HT-29 (cell line): ENCODE measurements around the gene RPL37. TPM values are rescaled to one million over a fixed set of nuclear protein-coding genes. Genes with fewer than 3 reads are reported as not detected.
"Not testable (repeated sequence)": the region's sequence is repeated elsewhere in the genome, so short reads cannot be mapped to it uniquely, and the experiment has no call there.

Source experiments
- DNase-seq: peaks from one replicate; pipeline ENCODE4 v3.0.0-alpha.2; 2015; ENCODE audit warnings: low spot score
- total RNA-seq: library from RNA; depleted of rRNA; stranded (reverse); fragments of >200 nt; shearing (Covaris generic); gene quantifications from 2 replicates; pipeline ENCODE4 v1.2.3, GENCODE V29; 2014

The RPL37 gene
- total RNA-seq, 1 experiment from 2014 or later: 2,122 TPM

DNA sequence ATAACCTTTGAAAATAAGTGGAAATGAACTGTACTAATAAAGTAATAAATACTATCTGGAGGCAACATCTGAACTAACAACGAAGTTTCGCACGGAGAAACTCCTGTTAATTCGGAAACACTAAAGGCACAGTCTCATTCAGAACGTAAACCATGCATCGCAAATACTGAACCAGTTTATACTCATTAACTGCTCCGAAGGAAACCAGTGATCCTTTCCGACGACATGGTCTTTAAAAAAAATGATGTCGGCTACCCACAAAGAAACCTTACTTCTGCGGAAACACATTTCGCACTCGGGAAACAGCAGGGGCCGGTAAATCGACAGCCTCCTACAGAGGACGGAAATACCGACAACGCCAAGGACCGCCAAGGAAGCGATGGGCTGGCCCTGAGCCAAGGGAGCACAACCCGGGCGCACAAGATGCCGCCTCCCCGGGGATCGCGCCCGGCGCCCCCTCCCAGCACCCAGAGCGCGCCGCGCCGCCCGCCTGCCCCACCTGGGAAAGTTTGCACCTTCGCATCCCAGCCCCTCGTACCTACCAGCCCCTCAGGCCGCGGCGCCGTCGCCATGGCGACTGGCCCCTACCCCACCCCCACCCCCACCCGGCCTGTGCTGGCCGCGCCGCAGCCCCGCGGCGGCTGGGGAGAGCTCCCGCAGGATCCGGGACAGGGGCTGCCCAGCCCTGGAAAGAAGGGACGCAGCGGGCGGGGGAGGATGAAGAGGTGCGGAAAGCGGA, 37.6 kb downstream of the RPL37 start:
- DNase-seq: peak; percentile 85

DNA sequence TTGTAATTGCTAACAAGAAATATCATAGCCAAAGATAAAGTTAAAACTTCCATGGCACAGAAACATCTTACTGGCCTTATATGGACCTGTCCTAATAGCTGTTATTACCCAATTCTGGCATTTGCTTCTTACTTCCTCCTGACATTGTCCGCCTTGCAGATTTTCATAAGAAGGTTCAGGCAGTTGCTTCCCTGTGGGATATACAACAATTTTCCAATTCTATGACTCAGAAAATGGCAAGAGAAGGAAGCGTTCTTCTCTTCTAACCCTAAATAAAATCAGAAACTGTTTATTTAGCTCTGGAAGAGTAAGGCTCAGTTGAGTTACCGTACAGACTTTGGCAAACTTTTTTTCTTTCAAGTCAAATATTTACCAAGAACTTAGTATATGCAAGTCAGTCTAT, 38.5 kb downstream of the RPL37 start:
- DNase-seq: peak; percentile 41

DNA sequence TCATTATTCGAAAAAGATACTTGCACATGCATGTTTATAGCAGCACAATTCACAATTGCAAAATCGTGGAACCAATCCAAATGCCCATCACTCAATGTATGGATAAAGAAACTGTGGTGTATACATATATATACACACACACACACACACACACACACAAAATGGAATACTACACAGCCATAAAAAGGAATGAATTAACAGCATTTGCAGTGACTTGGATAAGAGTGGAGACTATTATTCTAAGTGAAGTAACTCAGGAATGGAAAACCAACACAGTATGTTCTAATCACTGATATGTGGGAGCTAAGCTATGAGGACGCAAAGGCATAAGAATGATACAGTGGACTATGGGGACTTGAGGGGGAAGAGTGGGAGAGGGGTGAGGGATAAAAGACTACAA, 40.1 kb downstream of the RPL37 start:
- not testable (repeated sequence) for DNase-seq

DNA sequence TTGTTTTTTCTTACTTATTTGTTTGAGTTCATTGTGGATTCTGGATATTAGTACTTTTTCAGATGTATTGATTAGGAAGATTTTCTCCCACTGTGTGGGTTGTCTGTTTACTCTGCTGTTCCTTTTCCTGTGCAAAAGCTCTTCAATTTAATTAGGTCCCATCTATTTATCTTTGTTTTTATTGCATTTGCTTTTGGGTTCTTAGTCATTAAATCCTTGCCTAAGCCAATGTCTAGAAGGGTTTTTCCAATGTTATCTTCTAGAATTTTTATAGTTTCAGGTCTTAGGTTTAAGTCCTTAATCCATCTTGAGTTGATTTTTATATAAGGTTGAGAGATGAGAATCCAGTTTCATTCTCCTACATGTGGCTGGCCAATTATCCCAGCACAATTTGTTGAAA, 40.7 kb downstream of the RPL37 start:
- not testable (repeated sequence) for DNase-seq

DNA sequence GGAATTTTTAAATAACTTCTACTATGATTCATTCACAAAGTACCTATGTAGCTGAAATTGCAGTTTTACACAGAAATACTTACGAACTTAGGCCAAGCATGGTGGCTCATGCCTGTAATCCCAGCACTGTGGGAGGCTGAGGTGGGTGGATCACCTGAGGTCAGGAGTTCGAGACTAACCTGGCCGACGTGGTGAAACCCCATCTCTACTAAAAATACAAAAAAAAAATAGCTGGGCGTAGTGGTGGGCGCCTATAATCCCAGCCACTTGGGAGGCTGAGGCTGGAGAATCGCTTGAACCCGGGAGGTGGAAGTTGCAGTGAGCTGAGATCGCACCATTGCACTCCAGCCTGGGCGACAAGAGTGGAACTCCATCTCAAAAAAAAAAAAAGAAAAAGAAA, 42.3 kb downstream of the RPL37 start:
- DNase-seq: not testable (repeated sequence)

DNA sequence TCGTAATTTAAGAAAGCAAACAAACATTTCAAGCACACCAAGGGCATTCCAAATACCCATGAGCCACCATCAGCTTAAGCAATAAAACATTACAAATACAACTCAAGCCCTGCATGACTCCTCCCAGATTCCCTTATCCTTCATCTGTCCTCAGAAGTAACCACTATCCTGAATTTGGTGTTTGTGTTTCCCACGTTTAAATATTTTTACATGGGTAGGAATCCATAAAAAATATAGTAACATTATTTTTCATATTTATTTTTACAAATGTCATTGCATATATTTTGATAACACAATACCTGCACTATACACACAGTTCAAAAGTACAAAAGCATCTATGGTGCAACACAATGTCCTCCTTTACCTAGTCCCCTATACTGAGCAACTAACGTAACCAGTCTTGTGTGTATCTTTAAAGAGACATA, 43.3 kb downstream of the RPL37 start:
- DNase-seq: no peak

DNA sequence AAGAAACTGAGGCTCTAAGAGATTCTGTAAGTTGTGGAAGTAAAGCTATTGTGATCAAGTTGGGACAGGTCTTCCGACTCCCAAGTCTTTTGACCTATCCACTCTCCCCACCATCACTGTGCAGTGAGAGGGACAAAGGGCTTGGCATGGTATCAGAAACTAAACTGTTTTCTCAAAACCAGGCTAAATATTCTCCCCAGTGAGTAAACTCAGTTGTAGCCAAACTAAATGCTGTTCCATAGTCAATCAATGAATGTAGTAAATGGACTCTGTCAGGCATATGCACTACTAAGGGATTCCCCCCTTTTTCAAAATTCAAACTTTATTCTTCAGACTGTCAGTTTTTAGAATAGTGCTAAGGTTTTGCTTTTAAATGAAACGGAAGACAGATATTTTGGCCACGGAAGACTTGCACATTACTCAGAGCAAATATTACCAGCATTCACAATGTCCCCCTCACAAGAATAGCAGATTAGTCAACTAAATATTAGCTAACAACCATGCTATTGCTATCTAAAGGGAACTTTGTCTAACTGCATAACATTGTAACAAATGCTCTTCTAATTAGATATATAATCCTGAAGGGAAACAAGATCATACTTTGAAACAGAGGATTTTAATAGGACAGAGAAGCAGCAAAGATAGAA, 44.0 kb downstream of the RPL37 start:
- DNase-seq: no peak

DNA sequence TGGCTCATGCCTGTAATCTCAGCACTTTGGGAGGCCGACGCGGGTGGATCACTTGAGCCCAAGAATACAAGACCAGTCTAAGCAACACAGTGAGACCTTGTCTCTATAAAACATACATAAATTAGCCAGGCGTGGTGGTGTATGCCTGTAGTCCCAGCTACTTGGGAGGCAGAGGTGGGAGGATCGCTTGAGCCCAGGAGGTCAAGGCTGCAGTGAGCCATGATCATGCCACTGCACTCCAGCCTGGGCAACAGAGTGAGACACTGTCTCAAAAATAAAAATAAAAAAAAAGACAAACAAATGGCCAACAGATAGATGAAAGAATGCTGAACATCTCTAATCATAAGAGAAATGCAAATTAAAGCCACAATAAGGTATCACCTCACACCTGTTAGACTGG, 46.1 kb downstream of the RPL37 start:
- not testable (repeated sequence) for DNase-seq

DNA sequence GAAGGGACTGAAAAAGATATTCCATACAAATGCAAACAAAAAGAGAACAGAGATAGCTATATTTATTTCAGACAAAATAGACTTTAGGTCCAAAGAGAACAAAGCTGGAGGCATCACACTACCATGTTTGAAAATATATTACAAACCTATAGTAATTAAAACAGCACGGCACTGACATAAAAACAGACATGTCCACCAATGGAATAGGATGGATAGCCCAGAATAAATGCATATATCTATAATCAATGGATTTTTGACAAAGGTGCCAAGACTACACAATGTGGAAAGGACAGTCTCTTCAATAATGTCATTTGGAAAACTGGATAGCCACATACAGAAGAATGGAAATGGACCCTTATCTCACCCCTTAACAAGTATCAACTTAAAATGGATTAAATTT, 47.0 kb downstream of the RPL37 start:
- DNase-seq: no peak

DNA sequence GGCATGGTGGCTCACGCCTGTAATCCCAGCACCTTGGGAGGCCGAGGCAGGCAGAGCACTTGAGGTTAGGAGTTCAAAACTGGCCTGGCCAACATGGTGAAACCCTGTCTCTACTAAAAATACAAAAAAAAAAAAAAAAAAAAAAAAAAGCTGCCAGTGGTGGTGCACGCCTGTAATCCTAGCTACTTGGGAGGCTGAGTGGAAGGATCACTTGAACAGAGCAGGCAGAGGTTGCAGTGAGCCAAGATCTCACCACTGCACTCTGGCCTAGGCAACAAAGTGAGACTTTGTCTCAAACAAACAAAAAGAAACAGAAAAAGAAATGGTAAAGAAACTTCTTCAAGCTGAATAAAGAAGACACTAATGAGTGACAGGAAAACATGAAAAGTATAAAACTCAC, 48.4 kb downstream of the RPL37 start:
- DNase-seq: not testable (repeated sequence)

DNA sequence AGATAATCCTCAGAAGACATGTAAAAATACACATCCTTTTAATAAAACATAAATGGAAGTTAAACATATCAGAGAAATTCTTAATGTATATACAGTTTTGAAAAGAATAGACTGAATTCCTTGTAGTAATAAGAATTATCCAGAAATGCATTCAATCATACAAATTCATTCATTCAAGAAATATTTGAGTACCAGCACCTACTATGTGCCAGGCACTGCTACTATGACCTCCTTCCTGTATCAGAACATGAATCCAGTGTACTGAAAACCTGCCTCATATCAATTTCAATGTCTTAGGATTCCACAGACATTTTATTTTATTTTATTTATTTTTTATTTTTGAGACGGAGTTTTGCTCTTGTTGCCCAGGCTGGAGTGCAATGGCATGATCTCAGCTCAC, 50.1 kb downstream of the RPL37 start:
- DNase-seq: no peak

DNA sequence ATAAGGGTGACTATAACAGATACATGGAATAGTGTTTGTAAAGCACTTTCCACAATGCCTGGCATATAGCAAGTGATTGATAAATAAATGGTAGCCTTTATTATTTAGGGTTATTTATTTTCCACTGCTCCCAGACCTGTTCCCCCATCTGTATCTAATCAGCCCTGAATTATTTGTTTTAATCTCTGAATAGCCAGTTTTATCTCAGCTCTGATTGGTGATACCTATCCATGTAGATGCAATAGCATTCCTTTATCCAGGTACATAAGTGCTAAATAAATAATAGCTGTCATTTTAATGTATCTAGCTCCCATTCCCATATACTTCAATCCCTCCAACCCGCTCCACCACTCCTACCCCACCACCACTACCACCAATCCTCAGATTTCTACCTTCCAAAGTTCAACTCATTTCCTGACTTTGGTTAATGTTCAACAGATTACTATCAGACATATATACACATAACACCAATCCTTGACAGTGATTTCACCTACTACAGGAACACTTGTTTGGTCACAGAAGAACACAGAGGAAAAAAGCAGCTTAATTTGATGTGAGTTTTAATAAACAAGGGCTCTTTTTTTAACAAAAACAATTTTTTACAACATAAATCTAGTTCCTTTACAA, 50.9 kb downstream of the RPL37 start:
- peak; percentile 86 for DNase-seq

DNA sequence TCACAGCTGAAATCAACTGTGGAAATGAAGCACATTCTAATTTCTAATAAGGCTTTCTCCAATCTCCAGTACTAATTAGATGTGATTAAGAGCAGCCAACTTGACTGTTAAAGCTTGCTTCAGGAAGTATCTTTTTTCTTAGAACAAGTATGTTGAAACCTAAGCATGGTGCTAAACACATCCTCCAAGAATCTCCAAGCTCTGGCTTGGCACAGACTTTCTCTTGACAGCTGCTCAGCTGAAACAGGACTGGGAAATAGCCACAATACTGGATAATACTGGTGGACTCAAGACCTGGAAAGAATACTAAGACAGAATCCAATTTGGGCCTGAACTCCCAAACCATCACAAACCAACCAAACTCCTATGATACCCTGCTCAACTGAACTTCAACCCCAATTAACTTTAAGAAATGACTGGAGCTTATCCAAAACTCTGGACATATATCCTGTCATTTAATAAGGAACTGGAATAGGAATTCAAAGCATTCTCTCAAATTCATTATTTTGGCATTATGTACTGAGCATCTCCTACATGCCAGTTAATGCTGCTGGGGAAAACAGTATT, 53.1 kb downstream of the RPL37 start:
- no peak for DNase-seq

DNA sequence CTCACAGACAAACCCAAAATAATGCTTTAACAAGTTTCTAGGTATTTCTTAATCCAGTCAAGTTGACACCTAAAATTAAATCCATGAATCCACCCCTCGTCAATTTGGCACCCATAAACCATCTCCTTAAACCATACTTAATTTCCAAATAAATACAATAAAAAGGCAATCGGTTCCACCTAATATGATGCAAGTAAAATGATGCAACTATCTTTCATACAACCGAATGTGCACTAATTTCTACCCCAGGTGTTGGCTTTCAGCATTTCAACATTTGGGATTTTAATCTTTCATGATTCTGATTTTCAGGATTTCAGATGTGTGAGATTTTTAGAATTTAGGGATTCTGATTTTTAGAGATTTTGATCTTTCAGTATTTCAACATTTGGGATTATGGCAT, 54.2 kb downstream of the RPL37 start:
- no peak for DNase-seq

DNA sequence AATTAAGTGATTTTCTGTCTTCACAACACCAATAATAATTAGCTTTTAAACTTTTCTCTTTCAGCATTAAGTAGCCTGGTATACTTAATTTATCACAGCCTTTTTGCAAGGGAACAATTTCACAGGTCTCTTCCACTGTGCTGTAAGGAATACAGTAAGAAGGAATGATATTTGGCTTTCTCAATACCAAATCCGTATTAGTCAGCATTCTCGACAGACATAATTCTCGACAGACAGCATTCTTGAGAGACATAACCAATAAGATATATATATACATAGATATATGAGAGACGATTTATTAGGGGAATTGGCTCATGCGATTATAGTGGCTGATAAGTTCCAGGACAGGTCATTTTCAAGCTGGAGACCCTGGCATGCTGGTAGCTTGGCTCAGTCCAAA, 54.8 kb downstream of the RPL37 start:
- no peak for DNase-seq

DNA sequence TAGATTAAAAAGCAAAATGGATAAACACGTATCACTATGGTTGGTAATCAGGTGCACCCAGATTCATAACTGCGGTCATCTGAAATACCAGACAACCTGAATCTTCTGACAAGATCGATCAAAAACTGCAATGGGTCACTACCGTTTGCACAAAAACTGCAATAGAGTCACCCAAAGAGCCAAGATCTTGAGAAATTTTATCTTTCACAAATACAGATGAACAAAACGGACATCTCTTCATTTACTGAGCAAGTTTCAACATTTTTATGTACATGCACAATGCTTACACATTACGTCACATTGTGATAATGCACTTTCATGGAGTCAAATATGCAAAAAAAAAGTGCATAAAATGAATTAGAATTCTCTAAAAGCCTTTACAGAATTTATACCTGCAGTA, 55.5 kb downstream of the RPL37 start:
- no peak for DNase-seq

DNA sequence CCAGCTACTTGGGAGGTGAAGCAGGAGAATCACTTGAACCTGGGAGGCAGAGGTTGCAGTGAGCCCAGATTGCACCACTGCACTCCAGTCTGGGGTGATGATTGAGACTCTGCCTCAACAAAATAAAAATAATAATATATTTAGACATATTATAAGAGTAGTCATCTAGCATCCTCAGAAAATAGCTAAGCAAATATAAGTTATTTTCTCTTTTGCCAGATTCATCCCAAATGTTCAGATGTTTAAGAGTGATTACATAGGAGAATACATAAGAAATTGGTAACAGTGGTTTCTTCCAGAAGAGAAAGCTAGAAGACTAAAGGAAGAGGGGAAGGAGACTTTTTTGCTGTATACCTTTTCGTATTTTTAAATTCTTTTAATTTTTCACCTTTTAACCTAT, 56.9 kb downstream of the RPL37 start:
- DNase-seq: no peak

DNA sequence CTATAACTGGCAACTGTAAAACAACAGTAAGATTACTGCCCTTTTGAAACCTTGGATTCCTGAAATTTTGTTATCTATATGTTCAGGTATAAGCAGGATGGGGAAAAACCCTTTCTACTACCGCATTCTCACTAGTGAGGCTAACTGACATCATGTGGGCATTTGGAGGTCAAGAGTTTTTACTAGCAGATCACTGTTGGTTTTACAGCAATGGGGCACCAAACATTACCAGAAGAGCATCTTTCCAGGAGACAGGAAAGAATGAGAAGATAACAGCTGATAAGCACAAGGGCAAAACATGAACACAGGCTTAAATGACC, 58.4 kb downstream of the RPL37 start:
- no peak for DNase-seq

DNA sequence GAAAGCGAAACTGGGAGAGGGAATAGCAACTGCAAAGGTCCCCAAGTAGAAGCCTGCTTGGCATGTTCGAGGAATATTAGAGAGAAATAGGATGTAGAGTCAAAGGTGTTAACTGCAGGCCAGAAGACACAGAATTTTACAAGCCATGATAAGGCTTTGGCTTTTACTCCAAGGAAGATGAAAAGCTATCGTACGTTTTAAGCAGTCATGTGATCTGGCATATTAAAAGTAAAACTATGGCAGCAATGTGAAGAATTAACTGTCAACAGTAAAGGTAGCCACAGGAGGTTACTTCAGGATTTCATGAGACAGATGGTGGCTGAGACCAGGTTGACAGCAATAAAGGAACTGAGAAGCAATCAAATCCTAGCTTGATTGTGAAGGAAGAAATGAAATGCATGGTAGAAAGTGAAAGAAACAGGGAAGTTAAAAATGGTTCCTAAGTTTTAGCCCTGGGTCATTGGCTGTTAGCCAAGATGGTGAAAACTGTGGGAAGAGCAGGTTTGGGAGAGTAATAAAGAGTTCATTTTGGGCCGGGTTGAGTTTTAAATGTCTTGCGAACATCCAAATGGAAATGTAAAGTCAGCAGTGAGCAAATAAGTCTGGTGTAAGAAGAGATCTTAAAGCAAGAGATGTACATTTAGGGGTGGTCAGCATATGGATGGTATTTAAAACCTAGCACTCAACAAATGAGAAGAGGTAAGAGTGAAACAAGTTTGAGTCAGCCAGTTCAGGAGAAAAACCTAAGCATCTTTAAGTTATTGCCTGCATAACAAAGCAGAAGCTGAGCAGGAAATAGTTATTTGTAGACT, 59.0 kb downstream of the RPL37 start:
- peak; percentile 39 for DNase-seq
